Neural crest cell (in vitro differentiated cells): ENCODE data around the gene EAPP. TPM values are rescaled to one million over a fixed set of nuclear protein-coding genes. Genes with fewer than 3 reads are reported as not detected.

Experiments
- DNase-seq: peaks from one replicate; pipeline ENCODE4 v3.0.0; 2021; ENCODE audit warnings: low read depth, mixed read lengths, low spot score
- H3K27ac Mint-ChIP-seq: one replicate; pipeline ENCODE4 v1.8.0; 2021; ENCODE audit warnings: mild to moderate bottlenecking, mixed read lengths; ENCODE audit not compliant: unreplicated experiment
- H3K27me3 Mint-ChIP-seq: 2 replicates; pipeline ENCODE4 v1.8.0; 2021; ENCODE audit warnings: low read depth, mild to moderate bottlenecking, mixed read lengths
- H3K36me3 Mint-ChIP-seq: 2 replicates; pipeline ENCODE4 v1.8.0; 2021; ENCODE audit warnings: low read depth, mild to moderate bottlenecking, mixed read lengths
- H3K4me1 Mint-ChIP-seq: 2 replicates; pipeline ENCODE4 v1.8.0; 2021; ENCODE audit warnings: mixed read lengths
- H3K4me3 Mint-ChIP-seq: one replicate; pipeline ENCODE4 v1.8.0; 2021; ENCODE audit warnings: mild to moderate bottlenecking, mixed read lengths
- H3K9me3 Mint-ChIP-seq: 2 replicates; pipeline ENCODE4 v1.8.0; 2021; ENCODE audit warnings: mixed read lengths
- CTCF ChIP-seq: fragments of 200-600 bp; sonication (generic); conservative IDR thresholded peaks from 2 replicates; pipeline ENCODE4 v1.5.0; 2021; ENCODE audit warnings: antibody characterized with exemption, mild to moderate bottlenecking
- total RNA-seq: library from RNA; stranded (reverse); gene quantifications from 2 replicates; pipeline ENCODE4 v1.2.1, GENCODE V29; 2021

Gene EAPP
- total RNA-seq, 1 donor from 2014 or later: 26.2 TPM

- H3K4me1 Mint-ChIP-seq: peaks cover 17% of the 10 kb centered on the region
- no peak for DNase-seq
- no peak overlapping the region for H3K4me3 Mint-ChIP-seq
- H3K27me3 Mint-ChIP-seq: no peaks in the 10 kb centered on the region
- H3K9me3 Mint-ChIP-seq: no peaks in the 10 kb centered on the region
- no peaks in the 10 kb centered on the region for H3K36me3 Mint-ChIP-seq
- TF ChIP-seq CTCF: no peak
- peak overlapping the region; percentile 67 for H3K27ac Mint-ChIP-seq
Observed at GRCh38 chr14:34496007-34496678, 43.4 kb downstream of the EAPP start.

- H3K4me1 Mint-ChIP-seq: no peaks in the 10 kb centered on the region
- no peak for DNase-seq
- H3K27ac Mint-ChIP-seq: no peak overlapping the region
- H3K27me3 Mint-ChIP-seq: no peaks in the 10 kb centered on the region
- H3K36me3 Mint-ChIP-seq: no peaks in the 10 kb centered on the region
- H3K9me3 Mint-ChIP-seq: no peaks in the 10 kb centered on the region
- TF ChIP-seq CTCF: no peak
- H3K4me3 Mint-ChIP-seq: no peak overlapping the region
Observed at GRCh38 chr14:34489324-34489723, 50.2 kb downstream of the EAPP start.

GRCh38 chr14:34488528-34488927 is 51.0 kb downstream of the EAPP start:
- Mint-ChIP-seq H3K9me3 (no peaks in the 10 kb centered on the region), H3K4me1 (no peaks in the 10 kb centered on the region), H3K4me3 (no peak overlapping the region), H3K27ac (no peak overlapping the region), H3K27me3 (no peaks in the 10 kb centered on the region), H3K36me3 (no peaks in the 10 kb centered on the region)
- DNase-seq: no peak
- no peak for TF ChIP-seq CTCF

GRCh38 chr14:34484726-34485125 is 54.8 kb downstream of the EAPP start:
- TF ChIP-seq CTCF: no peak
- Mint-ChIP-seq H3K9me3 (no peaks in the 10 kb centered on the region), H3K27ac (no peak overlapping the region), H3K36me3 (no peaks in the 10 kb centered on the region), H3K27me3 (no peaks in the 10 kb centered on the region), H3K4me1 (no peaks in the 10 kb centered on the region), H3K4me3 (no peak overlapping the region)
- DNase-seq: no peak

- Mint-ChIP-seq H3K4me1 (no peaks in the 10 kb centered on the region), H3K9me3 (no peaks in the 10 kb centered on the region), H3K4me3 (no peak overlapping the region), H3K27me3 (no peaks in the 10 kb centered on the region), H3K27ac (no peak overlapping the region), H3K36me3 (no peaks in the 10 kb centered on the region)
- no peak for TF ChIP-seq CTCF
- DNase-seq: no peak
Observed at GRCh38 chr14:34482463-34482862, 57.0 kb downstream of the EAPP start.
